T-helper 22 cell (primary cell): ENCODE measurements around the gene EHD3.
"Not testable (repeated sequence)": the region's sequence is repeated elsewhere in the genome, so short reads cannot be mapped to it uniquely, and the experiment has no call there.

Source experiments
- DNase-seq: peaks from one replicate; pipeline ENCODE4 v3.0.0-alpha.2; 2020; ENCODE audit warnings: low read depth

The EHD3 gene

DNA sequence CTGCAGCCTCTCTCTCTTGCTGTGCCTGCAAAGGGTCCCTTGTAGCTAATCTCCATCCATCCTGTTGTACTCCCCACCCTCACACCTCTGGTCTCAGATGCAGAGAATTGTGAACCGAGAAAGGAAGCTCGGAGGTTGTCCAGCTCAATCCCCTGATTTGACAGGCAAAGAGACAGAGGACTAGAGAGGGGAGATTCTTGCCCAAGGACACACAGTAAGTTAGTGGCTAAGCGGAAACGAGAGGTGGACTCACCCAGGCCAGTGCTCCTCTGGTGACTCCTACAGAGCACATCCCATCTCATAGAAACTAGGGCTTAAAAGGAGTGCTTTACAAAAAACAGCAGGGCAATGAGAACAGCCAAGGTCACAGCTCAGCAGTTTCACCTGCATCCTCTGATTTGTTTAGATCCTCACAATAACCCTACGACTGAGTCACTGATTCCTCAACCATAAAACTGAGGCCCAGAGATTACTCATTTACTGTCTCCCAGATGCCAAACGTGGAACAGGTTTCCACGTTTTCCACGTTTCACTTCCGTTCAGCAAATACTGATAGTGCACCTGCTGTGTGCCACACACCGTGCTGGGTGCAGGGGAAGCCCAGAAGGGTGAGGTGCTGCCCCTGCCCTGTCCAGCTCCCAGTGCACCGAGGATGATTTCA, 22.1 kb downstream of the EHD3 start:
- no peak for DNase-seq

DNA sequence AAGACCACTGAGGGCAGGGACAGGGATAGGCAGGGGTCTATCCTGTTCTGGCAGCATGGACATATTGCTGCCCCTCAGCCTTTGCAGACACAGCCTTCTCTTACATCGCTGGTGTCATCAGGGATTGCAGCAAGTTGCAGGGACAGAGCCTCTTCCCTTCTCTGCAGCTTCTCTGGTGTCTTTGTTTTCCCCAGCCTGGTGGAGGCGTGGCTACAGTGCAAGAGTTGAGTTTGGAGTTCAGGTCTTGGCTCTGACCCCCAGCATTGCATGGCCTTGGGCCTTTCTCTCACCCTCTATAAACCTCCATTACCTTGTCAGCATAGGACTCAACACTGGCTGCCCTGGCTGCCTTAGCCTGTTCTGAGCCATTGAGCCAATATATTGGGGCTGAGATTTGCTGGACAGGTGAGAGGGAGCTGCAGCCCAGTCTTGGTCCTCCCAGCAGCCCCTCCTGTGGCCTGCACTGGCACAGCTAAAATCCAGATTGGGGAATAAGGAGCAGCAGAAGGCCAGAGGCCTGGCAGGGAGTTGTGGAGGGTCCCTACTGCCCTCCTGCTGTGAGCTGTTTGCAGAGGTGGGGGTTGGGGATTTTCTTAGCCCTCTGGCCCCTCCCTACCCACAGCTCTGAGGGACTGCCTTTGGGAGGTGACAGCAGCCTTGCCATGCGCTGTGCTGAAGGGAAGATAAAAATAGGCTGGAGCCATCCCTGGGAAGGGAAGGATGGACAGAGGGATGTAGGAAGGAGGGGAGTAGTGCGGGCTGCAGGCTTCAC, 22.8 kb downstream of the EHD3 start:
- no peak for DNase-seq

DNA sequence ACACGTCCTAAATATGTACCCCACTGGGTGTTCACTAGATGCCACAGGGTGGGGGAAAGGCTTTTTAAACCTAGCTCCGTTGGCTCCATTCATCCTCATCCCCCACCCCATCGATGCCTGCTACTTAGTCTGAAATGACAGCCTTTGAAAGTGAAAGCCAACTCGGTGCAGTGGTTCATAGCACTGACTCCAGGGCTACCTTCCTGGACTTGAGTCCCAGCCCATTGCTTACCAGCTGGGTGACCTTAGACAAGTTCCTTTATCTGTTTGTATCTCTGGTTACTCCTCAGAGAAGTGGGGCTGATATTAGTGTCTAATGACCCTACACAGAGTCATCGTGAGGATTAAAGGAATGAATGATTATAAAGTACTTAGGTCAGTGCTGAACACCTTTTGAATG, 24.4 kb downstream of the EHD3 start:
- no peak for DNase-seq

DNA sequence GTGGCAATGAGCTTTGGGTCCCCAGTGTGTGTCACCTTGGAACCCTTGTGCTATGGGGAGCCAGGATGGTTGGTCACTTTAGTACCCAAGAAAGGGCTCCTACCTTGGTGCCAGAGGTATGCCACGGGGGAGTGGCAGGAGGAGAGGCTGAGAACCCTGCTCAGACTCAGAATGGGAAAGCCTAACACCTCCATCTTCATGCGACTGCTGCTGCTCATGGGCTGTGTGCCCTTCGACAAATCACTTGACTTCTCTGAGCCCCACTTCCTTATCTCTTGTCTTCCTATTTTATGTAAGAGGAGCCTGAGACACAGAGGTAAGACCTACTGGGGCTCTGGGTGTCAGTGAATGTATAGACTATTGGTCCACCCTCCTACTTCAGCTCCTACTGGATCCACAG, 25.1 kb downstream of the EHD3 start:
- no peak for DNase-seq

DNA sequence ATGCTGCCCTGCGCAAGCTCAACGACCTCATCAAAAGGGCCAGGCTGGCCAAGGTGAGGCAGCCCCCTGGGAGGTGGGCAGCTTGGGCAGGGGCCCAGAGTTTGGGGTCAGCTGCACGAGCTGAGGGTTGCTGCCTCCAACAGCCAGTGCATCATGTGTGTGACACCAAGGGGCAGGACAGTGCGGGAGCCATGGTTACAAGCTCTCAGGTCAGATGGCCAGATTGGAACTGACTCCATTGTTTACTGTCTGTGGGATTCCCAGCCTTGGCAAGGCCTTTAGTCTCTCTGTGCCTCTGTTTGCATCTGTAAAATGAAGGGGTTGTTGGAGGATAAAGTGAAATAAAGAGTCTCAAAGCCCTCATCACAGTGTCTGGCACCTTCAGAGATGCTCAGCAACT, 26.9 kb downstream of the EHD3 start:
- no peak for DNase-seq

DNA sequence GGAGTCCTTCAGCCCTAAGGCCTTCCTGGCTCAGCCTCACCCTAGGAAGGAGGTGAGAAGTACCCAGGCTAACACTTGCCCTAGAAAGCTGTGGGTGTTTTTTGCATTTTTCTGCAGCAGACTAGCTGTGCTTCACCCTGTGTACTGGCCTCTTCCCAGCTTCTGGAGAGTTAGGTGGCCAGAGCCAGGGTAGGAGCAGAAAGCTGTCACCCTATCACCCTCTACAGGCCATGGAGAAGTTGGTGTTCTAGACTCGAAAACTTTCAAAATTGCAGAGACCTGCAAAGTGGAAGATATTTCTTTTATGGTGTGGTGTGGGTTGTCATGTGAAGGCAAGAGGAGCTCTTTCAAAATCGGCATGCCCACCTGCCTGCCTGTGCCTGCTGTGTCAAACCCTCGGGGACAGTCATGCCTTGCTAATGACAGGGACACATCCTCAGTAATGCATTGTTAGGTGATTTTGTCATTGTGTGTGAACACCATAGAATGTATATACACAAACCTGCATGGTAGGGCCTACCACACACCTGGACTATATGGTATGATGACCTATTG, 29.8 kb downstream of the EHD3 start:
- DNase-seq = no peak

DNA sequence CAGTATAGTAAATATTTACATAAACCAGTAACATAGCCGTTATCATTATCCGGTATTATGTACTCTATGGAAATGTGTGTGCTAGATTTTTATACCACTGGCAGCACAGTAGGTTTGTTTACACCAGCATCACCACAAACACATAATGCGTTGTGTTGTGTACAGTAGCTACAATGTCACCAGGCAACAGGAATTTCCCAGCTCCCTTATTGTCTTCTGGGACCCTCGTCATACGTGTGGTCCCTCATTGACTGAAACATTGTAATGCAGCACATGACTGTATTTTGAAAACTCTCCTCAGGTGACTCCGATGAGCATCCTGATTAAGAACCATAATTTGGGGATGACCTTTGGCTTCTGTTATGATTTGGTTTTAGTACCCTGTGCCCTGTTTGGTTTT, 31.3 kb downstream of the EHD3 start:
- no peak for DNase-seq

DNA sequence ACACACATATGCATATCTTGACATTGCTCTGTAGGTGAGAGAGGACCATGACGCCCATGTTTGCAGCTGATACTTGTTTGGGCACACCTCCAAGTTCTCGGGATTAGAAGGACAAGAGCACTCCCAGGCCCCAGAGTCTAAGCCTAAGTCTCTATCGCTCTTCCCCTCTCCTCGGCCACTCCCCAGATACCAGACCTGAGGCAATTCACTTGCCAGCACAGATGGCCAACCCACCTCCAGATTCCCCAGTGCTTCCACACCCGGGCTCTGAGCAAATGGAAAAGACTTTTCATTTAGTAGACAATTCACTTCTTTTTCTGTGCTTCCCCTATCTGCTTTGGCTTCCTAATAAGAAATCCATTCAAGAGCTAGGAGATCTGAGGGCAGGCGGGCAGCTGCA, 32.9 kb downstream of the EHD3 start:
- no peak for DNase-seq

DNA sequence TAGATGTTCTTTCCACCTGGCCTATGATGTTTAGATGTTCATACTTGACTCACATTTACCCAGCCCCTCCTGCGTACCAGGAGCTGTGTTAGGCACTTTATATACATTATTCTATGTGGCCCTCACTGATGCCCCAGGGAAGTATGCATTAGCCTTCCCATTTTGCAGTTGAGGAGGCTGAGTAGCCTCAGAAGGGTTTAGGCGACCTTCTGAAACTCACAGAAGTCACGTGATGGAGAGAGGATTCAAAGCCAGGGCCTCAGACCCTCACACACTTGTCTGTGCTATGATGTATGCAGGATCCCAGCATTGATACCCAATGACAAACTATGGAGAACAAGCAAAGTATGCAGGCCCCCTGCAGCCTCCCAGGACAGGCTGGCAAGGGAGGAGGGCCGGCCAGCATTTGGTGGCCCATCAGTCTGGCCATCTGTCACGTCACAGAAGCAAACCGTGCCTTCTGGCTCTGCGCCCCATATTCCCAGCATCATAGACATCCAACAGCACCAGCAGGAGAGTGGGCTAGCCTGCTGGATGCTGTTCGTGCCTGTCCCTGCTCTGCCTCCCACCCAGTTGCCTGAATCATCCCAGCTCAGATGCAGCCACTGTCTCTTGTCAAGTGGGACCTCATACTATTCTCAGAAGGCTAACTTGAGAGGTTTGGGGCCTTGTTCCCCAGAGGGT, 33.6 kb downstream of the EHD3 start:
- no peak for DNase-seq

DNA sequence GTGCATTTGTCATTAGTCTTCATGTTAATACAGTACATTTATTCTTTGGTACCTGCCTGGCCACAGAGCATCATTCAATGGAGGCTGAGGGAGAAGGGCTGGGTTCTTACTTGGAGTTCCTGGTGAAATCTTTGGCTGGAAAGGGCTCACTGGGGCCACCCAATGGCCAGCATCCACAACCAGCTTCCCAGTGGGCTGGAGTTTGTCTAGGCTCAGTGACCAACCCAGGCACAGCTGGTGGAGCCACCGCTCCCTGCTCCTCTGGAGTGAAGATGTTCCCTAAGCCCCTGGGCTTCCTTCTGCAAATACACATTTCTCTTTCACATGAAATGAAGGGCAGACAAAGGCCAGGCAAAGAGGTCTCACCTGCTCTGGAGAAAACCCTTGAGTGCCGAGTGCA, 34.4 kb downstream of the EHD3 start:
- DNase-seq = no peak

DNA sequence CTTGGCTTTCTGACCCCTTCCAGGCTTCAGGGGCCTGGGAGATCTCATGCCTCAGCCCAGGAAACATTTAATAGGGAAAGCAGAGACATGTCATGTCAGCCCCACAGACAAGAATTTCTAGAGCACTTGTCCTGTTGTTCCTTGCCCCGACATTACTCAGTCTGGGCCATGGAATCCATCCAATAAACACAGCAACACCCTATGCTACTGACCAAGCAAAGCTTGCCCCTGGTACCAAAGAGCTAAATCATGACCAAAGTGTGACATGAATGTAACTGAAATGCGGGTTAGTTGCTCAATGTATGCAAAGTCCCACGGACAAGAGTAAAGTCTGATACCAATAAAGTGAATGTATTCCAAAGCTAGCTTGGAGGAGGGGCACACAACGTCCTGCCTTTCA, 35.1 kb downstream of the EHD3 start:
- DNase-seq = no peak

DNA sequence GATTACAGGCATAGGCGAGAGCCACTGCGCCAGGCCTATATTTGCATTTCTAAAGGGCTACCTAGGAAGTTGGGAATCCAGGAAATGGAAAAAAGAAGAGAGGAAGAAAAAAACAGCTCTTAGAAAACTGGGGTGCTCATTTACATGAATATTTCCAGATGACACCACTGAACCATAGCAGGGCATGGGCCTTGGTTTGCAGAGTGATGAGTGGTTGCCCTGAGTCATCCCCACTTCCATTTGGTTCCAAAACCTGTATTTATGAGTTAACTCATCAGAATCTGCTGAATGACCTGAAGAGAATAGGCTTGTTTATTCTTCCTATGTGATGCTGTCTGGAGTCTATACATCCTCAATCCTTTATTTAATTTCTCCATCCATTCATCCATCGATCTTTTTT, 36.2 kb downstream of the EHD3 start:
- DNase-seq = no peak

DNA sequence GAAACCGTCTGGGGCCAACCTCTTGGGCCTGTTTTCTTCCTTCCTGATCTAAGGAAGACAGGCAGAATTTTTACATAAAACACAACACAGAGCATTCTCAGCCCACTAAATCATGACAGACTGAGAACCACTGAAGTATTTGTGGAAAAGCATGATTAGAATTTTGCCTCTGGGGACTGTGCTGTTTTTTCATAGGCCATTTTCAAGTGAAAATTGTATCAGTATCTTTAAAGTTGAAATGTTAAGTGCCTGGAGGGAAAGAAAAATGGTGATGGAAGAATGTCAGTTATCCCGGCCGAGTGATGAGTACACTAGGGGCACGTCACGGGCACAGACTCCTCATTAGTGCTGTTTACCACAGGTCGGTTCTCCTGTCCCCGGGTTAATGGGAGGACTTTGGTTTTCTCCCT, 36.9 kb downstream of the EHD3 start:
- DNase-seq = no peak

DNA sequence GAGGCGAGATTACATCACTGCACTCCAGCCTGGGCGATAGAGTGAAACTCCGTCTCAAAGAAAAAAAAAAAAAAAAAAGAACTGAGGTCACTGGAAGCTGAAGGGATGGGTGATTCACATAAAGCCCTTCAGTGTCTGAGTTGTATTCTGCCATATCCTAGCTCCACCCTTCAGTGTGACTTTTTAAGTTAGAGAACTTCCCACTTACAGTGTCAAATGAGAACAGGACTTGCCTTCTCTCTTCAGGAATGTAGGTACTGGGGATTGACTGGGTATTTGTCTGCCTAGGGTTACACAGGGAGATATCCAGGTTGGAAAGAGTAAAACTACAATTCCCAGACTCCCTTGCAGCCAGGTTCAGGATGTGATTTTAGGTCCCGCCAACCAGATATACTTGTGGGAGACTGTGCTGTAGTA, 37.9 kb downstream of the EHD3 start:
- DNase-seq = no peak

DNA sequence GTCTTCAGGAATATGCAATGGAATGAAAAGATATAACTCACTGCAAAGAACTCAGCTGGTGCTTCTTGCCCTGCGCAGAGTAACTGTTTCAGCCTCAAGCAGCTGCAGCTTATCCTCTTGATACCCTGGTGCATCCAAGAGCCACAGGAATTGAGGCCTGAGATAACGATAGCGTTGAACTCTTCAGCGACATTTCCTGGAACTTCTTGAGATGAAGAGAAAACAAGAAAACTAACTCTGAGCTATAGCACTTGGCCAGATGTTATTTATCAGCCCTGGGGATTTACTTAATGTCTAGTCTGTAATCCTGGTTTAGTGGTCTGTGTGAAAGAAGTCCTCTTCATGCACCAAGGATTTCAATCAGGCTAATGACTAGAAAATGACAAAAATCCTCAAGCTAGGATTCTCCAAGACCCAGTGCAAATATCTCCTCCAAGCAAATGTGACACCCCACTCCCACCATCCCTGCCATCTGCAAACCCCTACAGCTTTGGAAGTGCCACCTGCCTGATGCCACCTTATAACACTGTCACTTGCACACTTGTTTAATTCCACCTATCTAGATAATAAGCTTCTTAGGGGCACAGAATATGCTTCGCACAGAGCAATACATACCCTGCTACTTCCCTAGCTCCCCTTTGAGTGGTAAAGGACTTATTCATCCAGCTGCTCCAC, 40.6 kb downstream of the EHD3 start:
- no peak for DNase-seq

DNA sequence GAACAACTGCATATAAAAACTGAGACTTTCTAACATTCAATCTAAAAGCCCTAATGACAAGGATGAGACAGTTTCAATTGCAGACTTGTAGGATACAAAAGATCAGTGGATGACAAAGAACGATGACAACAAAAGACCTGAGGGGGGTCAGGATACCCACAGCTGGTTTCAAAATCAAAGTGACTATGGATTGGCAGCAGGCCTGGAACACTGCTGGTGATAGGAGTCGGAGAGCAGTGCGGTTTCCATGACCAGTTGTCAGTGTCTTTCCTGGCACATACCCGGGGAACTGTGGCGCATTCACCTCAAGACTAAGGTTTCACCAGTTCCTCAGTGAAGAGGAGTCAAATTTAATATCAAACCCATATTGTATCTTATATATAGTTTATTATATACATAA, 42.0 kb downstream of the EHD3 start:
- DNase-seq = no peak

DNA sequence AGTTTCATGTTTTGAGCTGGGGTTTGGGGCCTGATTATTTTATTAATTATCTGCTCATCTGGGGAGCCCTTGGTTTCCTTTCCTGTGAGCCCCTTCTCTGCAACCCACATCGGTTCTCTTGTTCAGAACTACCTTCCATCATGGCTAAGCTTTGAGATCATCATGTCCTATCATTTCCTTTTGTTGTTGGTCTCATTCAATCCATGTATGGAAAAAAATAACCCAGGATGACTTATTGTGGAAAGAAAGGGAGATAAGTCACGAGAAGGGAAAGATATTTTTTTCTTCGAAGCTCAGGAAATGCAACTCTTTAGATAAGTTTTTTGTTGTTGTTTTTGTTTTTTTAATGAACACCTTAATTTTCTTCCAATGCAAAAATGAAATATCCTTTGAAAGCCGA, 43.7 kb downstream of the EHD3 start:
- DNase-seq = no peak

DNA sequence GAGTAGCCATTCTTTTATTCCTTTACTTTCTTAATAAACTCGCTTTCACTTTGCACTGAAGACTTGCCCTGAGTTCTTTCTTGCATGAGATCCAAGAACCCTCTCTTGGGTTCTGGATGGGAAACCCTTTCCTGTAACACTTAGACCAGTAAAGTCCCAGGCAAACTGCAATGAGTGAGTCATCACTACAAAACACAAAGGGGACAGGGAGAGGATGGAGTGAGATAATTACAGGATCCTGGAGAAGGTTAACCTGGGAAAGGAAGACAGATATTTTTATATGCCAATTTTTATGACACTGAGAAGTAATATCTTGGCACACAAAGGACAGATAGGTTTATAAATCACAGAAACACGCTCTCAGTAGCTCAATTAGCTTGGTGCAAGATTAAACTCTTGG, 48.7 kb downstream of the EHD3 start:
- no peak for DNase-seq

DNA sequence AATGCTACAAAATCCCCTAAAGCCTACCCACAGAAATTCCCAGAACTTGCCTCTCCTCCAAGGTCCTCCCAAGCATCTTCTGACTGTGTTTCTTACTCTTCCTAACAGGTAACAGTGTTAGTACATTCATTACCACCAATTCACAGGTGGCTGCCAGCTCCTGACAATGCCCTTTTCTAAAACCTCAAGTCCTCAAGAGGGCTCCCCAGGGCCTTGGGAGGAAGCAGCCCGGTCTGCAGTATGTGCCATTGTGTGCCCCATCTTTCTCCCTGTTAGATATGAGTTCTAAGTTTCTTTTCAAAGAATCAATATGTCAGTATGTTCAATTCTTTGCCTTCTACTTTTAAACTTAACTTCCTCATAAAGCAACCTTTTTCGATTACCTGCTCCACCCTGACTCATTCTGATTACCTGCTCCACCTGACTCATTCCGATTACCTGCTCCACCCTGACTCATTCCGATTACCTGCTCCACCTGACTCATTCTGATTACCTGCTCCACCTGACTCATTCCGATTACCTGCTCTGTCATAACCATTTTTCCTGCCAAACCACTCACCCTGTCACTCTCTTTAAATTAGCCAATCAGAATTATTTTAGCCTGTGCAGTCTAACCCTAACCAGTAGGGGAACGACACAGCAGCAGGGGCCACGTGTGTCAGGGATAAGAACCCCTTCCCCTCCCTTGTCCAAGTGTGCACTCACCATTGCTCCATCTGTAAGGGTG, 49.4 kb downstream of the EHD3 start:
- not testable (repeated sequence) for DNase-seq

DNA sequence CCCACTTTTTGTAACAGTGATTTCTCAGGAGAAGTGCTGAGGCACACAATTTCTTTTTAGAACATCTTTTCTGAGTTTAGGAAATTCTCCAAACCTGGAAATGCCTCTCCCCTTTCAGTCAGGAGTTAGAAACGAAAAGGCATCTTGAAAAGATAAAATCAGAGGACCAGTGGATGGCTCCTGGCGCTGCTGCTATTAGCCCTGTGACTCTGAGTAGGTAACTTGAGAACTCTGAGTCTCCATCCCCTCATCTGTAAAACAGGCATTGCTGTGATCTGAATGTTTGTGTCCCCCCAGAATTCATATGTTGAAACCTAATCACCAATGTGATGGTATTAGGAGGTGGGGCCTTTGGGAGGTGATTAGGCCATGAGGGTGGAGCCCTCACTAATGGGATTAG, 50.2 kb downstream of the EHD3 start:
- no peak for DNase-seq

DNA sequence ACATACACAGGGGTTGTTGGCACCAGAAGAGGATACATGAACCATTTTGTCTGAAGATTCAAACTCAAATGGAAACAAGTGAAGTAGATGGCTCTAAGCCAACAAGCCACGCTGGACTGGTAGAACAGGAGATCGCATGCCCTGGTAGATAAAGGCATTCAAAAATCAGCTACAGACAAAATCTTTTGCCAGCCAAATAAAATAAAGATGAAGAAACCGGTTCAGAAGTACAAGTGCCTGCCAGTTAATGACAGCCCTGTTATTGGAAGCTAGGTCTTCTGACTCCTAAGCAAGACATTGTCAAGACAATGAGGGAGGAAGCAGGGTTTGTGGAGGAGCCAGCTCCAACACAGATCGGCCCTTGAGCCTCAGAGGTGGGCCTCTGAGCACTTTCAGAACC, 52.3 kb downstream of the EHD3 start:
- DNase-seq = no peak
